GM23338 (cell line): ENCODE measurements around the gene OR1A1. TPM values are rescaled to one million over a fixed set of nuclear protein-coding genes. Genes with fewer than 3 reads are reported as not detected.
A peak's percentile ranks its signal among the peaks of the same experiment; 100 is the strongest.

Source experiments
- ATAC-seq: fragments of 200-7000 bp; cut with Tn5 transposase; 3 replicates; pipeline ENCODE4 v1.9.1; 2020
- DNase-seq: peaks from one replicate; pipeline ENCODE4 v3.0.0-alpha.2; 2015; ENCODE audit warnings: low spot score
- H2AFZ ChIP-seq: fragments of 200-600 bp; sonication (generic); 2 replicates; pipeline ENCODE4 v1.8.0; 2016; ENCODE audit warnings: antibody characterized with exemption, mild to moderate bottlenecking, moderate library complexity
- H3F3A ChIP-seq: fragments of 200-600 bp; sonication (generic); replicated peaks from 2 replicates; pipeline ENCODE4 v1.8.0; 2017; ENCODE audit warnings: antibody characterized with exemption, mixed run types, low read depth
- H3K27ac ChIP-seq: fragments of 200-600 bp; sonication (generic); 2 replicates; pipeline ENCODE4 v1.6.1; 2016; ENCODE audit warnings: low read depth
- H3K27me3 ChIP-seq: fragments of 200-600 bp; sonication (generic); 2 replicates; pipeline ENCODE4 v1.8.0; 2016; ENCODE audit warnings: mild to moderate bottlenecking, mixed run types, moderate library complexity; ENCODE audit not compliant: insufficient read depth
- H3K36me3 ChIP-seq: fragments of 200-600 bp; sonication (generic); 2 replicates; pipeline ENCODE4 v1.8.0; 2016; ENCODE audit warnings: mild to moderate bottlenecking; ENCODE audit not compliant: insufficient read depth
- H3K4me1 ChIP-seq: fragments of 200-600 bp; sonication (generic); 2 replicates; pipeline ENCODE4 v1.8.0; 2016; ENCODE audit warnings: mild to moderate bottlenecking, moderate library complexity; ENCODE audit not compliant: insufficient read depth
- H3K4me2 ChIP-seq: fragments of 200-600 bp; sonication (generic); 2 replicates; pipeline ENCODE4 v1.7.1; 2017; ENCODE audit warnings: mixed run types
- H3K4me3 ChIP-seq: fragments of 200-600 bp; sonication (generic); 2 replicates; pipeline ENCODE4 v1.6.1; 2016; ENCODE audit warnings: mixed run types
- H3K79me2 ChIP-seq: fragments of 200-600 bp; sonication (generic); replicated peaks from 2 replicates; pipeline ENCODE4 v1.8.0; 2017; ENCODE audit warnings: mild to moderate bottlenecking; ENCODE audit not compliant: insufficient read depth
- H3K9me2 ChIP-seq: fragments of 200-600 bp; sonication (generic); 2 replicates; pipeline ENCODE4 v1.8.0; 2017; ENCODE audit not compliant: insufficient read depth
- H4K20me1 ChIP-seq: fragments of 200-600 bp; sonication (generic); replicated peaks from 2 replicates; pipeline ENCODE4 v1.8.0; 2017; ENCODE audit warnings: mild to moderate bottlenecking; ENCODE audit not compliant: insufficient read depth
- H3K27ac Mint-ChIP-seq: 2 replicates; pipeline ENCODE4 v1.8.0; 2020; ENCODE audit warnings: inconsistent platforms, mild to moderate bottlenecking, moderate library complexity, mixed read lengths
- H3K27me3 Mint-ChIP-seq: 3 replicates; pipeline ENCODE4 v1.8.0; 2022; ENCODE audit warnings: low read depth, mild to moderate bottlenecking, moderate library complexity, mixed read lengths, inconsistent platforms; ENCODE audit not compliant: insufficient read depth, poor library complexity
- H3K36me3 Mint-ChIP-seq: 3 replicates; pipeline ENCODE4 v1.8.0; 2021; ENCODE audit warnings: low read depth, mild to moderate bottlenecking, inconsistent platforms, moderate library complexity, mixed read lengths
- H3K4me1 Mint-ChIP-seq: 3 replicates; pipeline ENCODE4 v1.8.0; 2020; ENCODE audit warnings: mild to moderate bottlenecking, inconsistent platforms, mixed read lengths
- H3K4me3 Mint-ChIP-seq: 3 replicates; pipeline ENCODE4 v1.8.0; 2021; ENCODE audit warnings: moderate library complexity, mild to moderate bottlenecking, inconsistent platforms, mixed read lengths
- H3K9me3 Mint-ChIP-seq: 3 replicates; pipeline ENCODE4 v1.8.0; 2020; ENCODE audit warnings: moderate library complexity, mild to moderate bottlenecking, inconsistent platforms, mixed read lengths
- CREB1 ChIP-seq: fragments of 250-450 bp; sonication (Bioruptor Pico); IDR thresholded peaks from 2 replicates; pipeline ENCODE4 v1.5.0; 2020; ENCODE audit warnings: low read depth, mild to moderate bottlenecking, moderate library complexity
- CTCF ChIP-seq, 2 experiments: fragments of 200-600 bp in 1 of 2; sonication (generic) in 1 of 2; conservative IDR thresholded peaks; 2 replicates each; pipeline versions ENCODE4 v1.5.1 to v1.6.1; 2016 to 2017; ENCODE audit warnings: antibody characterized with exemption in 2 of 2, low read depth in 2 of 2, mild to moderate bottlenecking in 2 of 2, moderate library complexity in 1 of 2
- EZH2 ChIP-seq: fragments of 200-600 bp; sonication (generic); IDR thresholded peaks from one replicate; pipeline ENCODE4 v1.8.0; 2017; ENCODE audit warnings: antibody characterized with exemption, mild to moderate bottlenecking, low read depth; ENCODE audit not compliant: unreplicated experiment
- EZH2phosphoT487 ChIP-seq: fragments of 200-600 bp; sonication (generic); IDR thresholded peaks from one replicate; pipeline ENCODE4 v1.8.1; 2018; ENCODE audit warnings: antibody characterized with exemption; ENCODE audit not compliant: unreplicated experiment
- JUNB ChIP-seq: IDR thresholded peaks from one replicate; pipeline ENCODE4 v1.6.1; 2016; ENCODE audit warnings: antibody characterized with exemption; ENCODE audit not compliant: unreplicated experiment
- NANOG ChIP-seq: IDR thresholded peaks from 2 replicates; pipeline ENCODE4 v1.6.1; 2016; ENCODE audit warnings: antibody characterized with exemption, borderline replicate concordance
- POLR2AphosphoS5 ChIP-seq: IDR thresholded peaks from 2 replicates; pipeline ENCODE4 v1.6.1; 2016; ENCODE audit warnings: antibody characterized with exemption, low read depth
- REST ChIP-seq: IDR thresholded peaks from one replicate; pipeline ENCODE4 v1.6.1; 2018; ENCODE audit warnings: antibody characterized with exemption; ENCODE audit not compliant: unreplicated experiment
- STAT1 ChIP-seq: IDR thresholded peaks from one replicate; pipeline ENCODE4 v1.6.1; 2016; ENCODE audit warnings: antibody characterized with exemption; ENCODE audit not compliant: unreplicated experiment
- ZNF114 ChIP-seq: fragments of 250-450 bp; sonication (Bioruptor Pico); IDR thresholded peaks from 2 replicates; pipeline ENCODE4 v1.5.0; 2020; ENCODE audit warnings: mild to moderate bottlenecking, moderate library complexity
- ZNF331 ChIP-seq: fragments of 250-450 bp; sonication (Bioruptor Pico); IDR thresholded peaks from 2 replicates; pipeline ENCODE4 v1.5.0; 2020; ENCODE audit warnings: low read depth, mild to moderate bottlenecking, moderate library complexity
- polyA plus RNA-seq: library from polyadenylated mRNA; unstranded; fragments of >200 nt; fragmentation: Nextera tagmentation; extraction: Ambion mirVana; gene quantifications from 2 replicates; pipeline ENCODE4 v1.2.1, GENCODE V29; 2016
- total RNA-seq: library from RNA; depleted of rRNA; stranded (reverse); fragments of >200 nt; shearing (Covaris generic); gene quantifications from 2 replicates; pipeline ENCODE4 v1.2.3, GENCODE V29; 2014
- TF ChIP-seq, protein P1 (sequence below): IDR thresholded peaks from 2 replicates; pipeline ENCODE4 v1.6.1; 2016; ENCODE audit warnings: antibody characterized with exemption

OR1A1 gene
- total and polyA plus RNA-seq, 2 experiments from 2014 or later: not detected

DNA sequence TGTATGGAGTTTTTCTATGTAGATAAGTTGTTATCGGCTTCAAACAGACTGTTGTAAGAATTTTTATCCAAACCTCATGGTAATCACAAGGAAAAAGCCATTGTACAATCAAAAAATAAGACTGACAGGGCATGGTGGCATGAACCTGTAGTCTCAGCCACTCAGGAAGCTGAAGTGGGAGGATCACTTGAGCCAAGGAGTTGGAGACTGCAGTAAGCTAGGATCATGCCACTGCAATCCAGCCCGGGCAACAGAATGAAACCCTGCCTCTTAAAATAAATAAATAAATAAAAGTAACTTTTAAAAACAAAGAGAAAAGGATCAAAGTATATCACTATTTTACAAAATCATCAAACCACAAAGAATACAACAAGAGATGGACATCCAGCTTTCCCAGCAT, 14.4 kb downstream of the OR1A1 start:
- Histone ChIP-seq H3F3A (no peaks in the 10 kb centered on the region), H4K20me1 (no peaks in the 10 kb centered on the region), H3K36me3 (no peaks in the 10 kb centered on the region), H3K4me2 (no peak overlapping the region), H3K4me3 (no peak overlapping the region), H3K27me3 (no peaks in the 10 kb centered on the region), H3K27ac (no peak overlapping the region), H3K79me2 (no peaks in the 10 kb centered on the region), H3K9me2 (0 out of 2 replicates have a peak, but pooled peaks cover 3% of the 10 kb centered on the region), H3K4me1 (no peaks in the 10 kb centered on the region), H2AFZ (no peak overlapping the region)
- Mint-ChIP-seq H3K4me3 (no peak overlapping the region), H3K36me3 (no peaks in the 10 kb centered on the region), H3K27me3 (no peaks in the 10 kb centered on the region), H3K4me1 (no peaks in the 10 kb centered on the region), H3K9me3 (peaks cover 48% of the 10 kb centered on the region), H3K27ac (no peak overlapping the region)
- TF ChIP-seq EZH2: no peak
- TF ChIP-seq POLR2AphosphoS5: no peak
- TF ChIP-seq ZNF114 (CRISPR knock-in tag): no peak
- TF ChIP-seq CREB1: no peak
- TF ChIP-seq ZNF331 (CRISPR knock-in tag): no peak
- TF ChIP-seq STAT1: no peak
- no peak for TF ChIP-seq CTCF (conservative IDR thresholded peaks at IDR 0.05; ENCODE audit: low read depth in 2 of 2)
- no peak for TF ChIP-seq EZH2phosphoT487
- no peak for ATAC-seq
- no peak for DNase-seq

GRCh38 chr17:3222505-3222904, 15.0 kb downstream of the OR1A1 start:
- H3K4me3 Mint-ChIP-seq: no peak overlapping the region
- Histone ChIP-seq H3K9me2 (0 out of 2 replicates have a peak, but pooled peaks cover 3% of the 10 kb centered on the region), H3K36me3 (no peaks in the 10 kb centered on the region), H3K4me3 (no peak overlapping the region), H3K4me2 (no peak overlapping the region), H3F3A (no peaks in the 10 kb centered on the region), H3K27ac (no peak overlapping the region), H3K79me2 (no peaks in the 10 kb centered on the region), H4K20me1 (no peaks in the 10 kb centered on the region), H3K27me3 (no peaks in the 10 kb centered on the region), H2AFZ (0 out of 2 replicates have a peak overlapping the region, but pooled peaks have one; percentile 47), H3K4me1 (no peaks in the 10 kb centered on the region)
- no peaks in the 10 kb centered on the region for H3K4me1 Mint-ChIP-seq
- no peak overlapping the region for H3K27ac Mint-ChIP-seq
- no peak for DNase-seq
- peaks cover 47% of the 10 kb centered on the region for H3K9me3 Mint-ChIP-seq
- ATAC-seq: no peak
- H3K27me3 Mint-ChIP-seq: no peaks in the 10 kb centered on the region
- H3K36me3 Mint-ChIP-seq: no peaks in the 10 kb centered on the region
- TF ChIP-seq EZH2phosphoT487 (no peak), EZH2 (no peak), JUNB (no peak), ZNF114 (CRISPR knock-in tag) (no peak), NANOG (no peak), ZNF331 (CRISPR knock-in tag) (no peak), POLR2AphosphoS5 (no peak), STAT1 (no peak), CREB1 (no peak), REST (no peak)
- TF ChIP-seq, protein P1, sequence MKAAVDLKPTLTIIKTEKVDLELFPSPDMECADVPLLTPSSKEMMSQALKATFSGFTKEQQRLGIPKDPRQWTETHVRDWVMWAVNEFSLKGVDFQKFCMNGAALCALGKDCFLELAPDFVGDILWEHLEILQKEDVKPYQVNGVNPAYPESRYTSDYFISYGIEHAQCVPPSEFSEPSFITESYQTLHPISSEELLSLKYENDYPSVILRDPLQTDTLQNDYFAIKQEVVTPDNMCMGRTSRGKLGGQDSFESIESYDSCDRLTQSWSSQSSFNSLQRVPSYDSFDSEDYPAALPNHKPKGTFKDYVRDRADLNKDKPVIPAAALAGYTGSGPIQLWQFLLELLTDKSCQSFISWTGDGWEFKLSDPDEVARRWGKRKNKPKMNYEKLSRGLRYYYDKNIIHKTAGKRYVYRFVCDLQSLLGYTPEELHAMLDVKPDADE: no peak
